Measurements from ENCODE around the gene EIF1AY. TPM values are rescaled to one million over a fixed set of nuclear protein-coding genes. Genes with fewer than 3 reads are reported as not detected.

Gene EIF1AY, protein sequence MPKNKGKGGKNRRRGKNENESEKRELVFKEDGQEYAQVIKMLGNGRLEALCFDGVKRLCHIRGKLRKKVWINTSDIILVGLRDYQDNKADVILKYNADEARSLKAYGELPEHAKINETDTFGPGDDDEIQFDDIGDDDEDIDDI
- not detected in 2 replicates for total RNA-seq

DNA sequence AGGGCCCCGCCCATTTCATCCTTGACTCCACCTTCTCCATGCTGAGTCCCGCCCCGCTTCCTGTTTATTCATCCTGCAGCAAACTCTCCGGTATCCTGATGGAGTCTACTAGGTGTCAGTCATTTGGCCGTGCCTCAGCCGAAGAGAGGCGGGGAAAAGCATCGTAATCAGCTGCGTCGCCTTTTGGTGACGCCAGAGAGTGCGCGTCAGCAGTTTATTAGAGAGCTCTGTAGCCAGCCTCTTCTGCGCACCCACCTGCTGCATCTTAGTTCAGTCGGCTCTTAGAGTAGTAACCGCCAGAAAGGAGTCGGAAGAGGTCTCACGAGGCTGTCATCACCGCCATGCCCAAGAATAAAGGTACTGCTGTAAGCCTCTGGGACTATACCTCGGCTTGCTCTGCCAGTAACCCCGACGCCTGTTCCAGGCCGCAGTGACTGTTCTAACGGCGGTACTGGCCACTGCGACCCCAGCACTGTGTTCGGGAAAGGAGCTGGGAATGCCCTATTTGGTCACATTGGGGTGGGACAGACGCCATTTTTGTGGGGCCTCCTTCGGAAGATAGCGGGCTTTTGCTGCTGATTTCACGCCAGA, at the start of gene EIF1AY:
Gene EIF1AY (plus strand): TSS at position 246 of the 591 bp plus-strand sequence. CDS start 96 bp downstream, at position 342.

Other genes with a start within 250 kb of the EIF1AY start
- not detected in 2 replicates for gene RPS4Y2, start 180.3 kb downstream of the EIF1AY start, total RNA-seq